IPS DF 6.9 (cell line): ENCODE data around the gene NKIRAS1.
"Not testable (repeated sequence)": the region's sequence is repeated elsewhere in the genome, so short reads cannot be mapped to it uniquely, and the experiment has no call there.

Experiments
- DNase-seq: peaks from one replicate; pipeline ENCODE4 v3.0.0-alpha.2; 2013; ENCODE audit warnings: low read depth, low spot score
- H3K27ac ChIP-seq: one replicate; pipeline ENCODE4 v1.5.1; 2013; ENCODE audit warnings: low read length, control low read depth
- H3K27me3 ChIP-seq: 2 replicates; pipeline ENCODE4 v1.6.1; 2013; ENCODE audit warnings: mild to moderate bottlenecking, low read length; ENCODE audit not compliant: control insufficient read depth, insufficient read depth
- H3K36me3 ChIP-seq: 2 replicates; pipeline ENCODE4 v1.6.1; 2013; ENCODE audit warnings: low read length; ENCODE audit not compliant: control insufficient read depth, insufficient read depth
- H3K4me1 ChIP-seq: 2 replicates; pipeline ENCODE4 v1.6.1; 2013; ENCODE audit warnings: low read length; ENCODE audit not compliant: control insufficient read depth, insufficient read depth
- H3K4me3 ChIP-seq: 2 replicates; pipeline ENCODE4 v1.5.1; 2013; ENCODE audit warnings: mild to moderate bottlenecking, low read length
- H3K9me3 ChIP-seq: 2 replicates; pipeline ENCODE4 v1.6.1; 2013; ENCODE audit warnings: low read length, inconsistent platforms; ENCODE audit not compliant: control insufficient read depth, insufficient read depth
- WGBS: extraction: QIAGEN DNeasy Blood & Tissue Kit; methylation state at CpG from one replicate; pipeline ENCODE4 v1.1.7; 2013; ENCODE audit warnings: mixed read lengths, missing lambda C conversion rate; ENCODE audit not compliant: insufficient read length, insufficient coverage; 5-methylcytosine and 5-hydroxymethylcytosine counted together

NKIRAS1 gene

GRCh38 chr3:23884481-23884880 is 32.3 kb downstream of the NKIRAS1 start:
- no peak for DNase-seq
- Histone ChIP-seq H3K9me3 (no peaks in the 10 kb centered on the region), H3K27ac (no peak overlapping the region), H3K27me3 (no peaks in the 10 kb centered on the region), H3K4me3 (no peak overlapping the region), H3K4me1 (no peaks in the 10 kb centered on the region), H3K36me3 (peaks cover 3% of the 10 kb centered on the region)
- no CpG with 5 or more reads among the region's 2 CpGs for WGBS

GRCh38 chr3:23882487-23882918 is 34.3 kb downstream of the NKIRAS1 start:
- no peaks in the 10 kb centered on the region for H3K4me1 ChIP-seq
- H3K9me3 ChIP-seq, result no peaks in the 10 kb centered on the region
- no CpG with 5 or more reads among the region's 28 CpGs for WGBS
- no peaks in the 10 kb centered on the region for H3K27me3 ChIP-seq
- H3K36me3 ChIP-seq, result peaks cover 3% of the 10 kb centered on the region
- no peak overlapping the region for H3K27ac ChIP-seq
- no peak overlapping the region for H3K4me3 ChIP-seq
- no peak for DNase-seq

- not testable (repeated sequence) for H3K27ac ChIP-seq, H3K4me1 ChIP-seq
- WGBS, result no CpG with 5 or more reads among the region's 4 CpGs
Measured at GRCh38 chr3:23881993-23882392, 34.8 kb downstream of the NKIRAS1 start.

GRCh38 chr3:23880703-23881339 is 36.0 kb downstream of the NKIRAS1 start:
- Histone ChIP-seq H3K9me3 (no peaks in the 10 kb centered on the region), H3K36me3 (peaks cover 3% of the 10 kb centered on the region), H3K4me1 (no peaks in the 10 kb centered on the region), H3K4me3 (no peak overlapping the region), H3K27me3 (no peaks in the 10 kb centered on the region), H3K27ac (no peak overlapping the region)
- DNase-seq, result no peak
- WGBS, result no CpG with 5 or more reads among the region's 4 CpGs

More at GRCh38 chr3:23881993-23882392, 34.8 kb downstream of the NKIRAS1 start:
- not testable (repeated sequence) for DNase-seq, H3K9me3 ChIP-seq, H3K36me3 ChIP-seq, H3K27me3 ChIP-seq, H3K4me3 ChIP-seq

- H3K9me3 ChIP-seq, result no peaks in the 10 kb centered on the region
- no peak overlapping the region for H3K27ac ChIP-seq
- WGBS, result no CpG with 5 or more reads among the region's 8 CpGs
- no peak for DNase-seq
- H3K36me3 ChIP-seq, result peaks cover 3% of the 10 kb centered on the region
- no peaks in the 10 kb centered on the region for H3K27me3 ChIP-seq
- H3K4me3 ChIP-seq, result no peak overlapping the region
- H3K4me1 ChIP-seq, result no peaks in the 10 kb centered on the region
Measured at GRCh38 chr3:23879485-23879884, 37.3 kb downstream of the NKIRAS1 start.

- no peaks in the 10 kb centered on the region for H3K9me3 ChIP-seq
- H3K4me1 ChIP-seq, result no peaks in the 10 kb centered on the region
- no peak for DNase-seq
- H3K27ac ChIP-seq, result no peak overlapping the region
- no CpG with 5 or more reads among the region's 5 CpGs for WGBS
- H3K36me3 ChIP-seq, result peaks cover 2% of the 10 kb centered on the region
- no peaks in the 10 kb centered on the region for H3K27me3 ChIP-seq
- no peak overlapping the region for H3K4me3 ChIP-seq
Measured at GRCh38 chr3:23877329-23877980, 39.3 kb downstream of the NKIRAS1 start.

- H3K36me3 ChIP-seq, result no peaks in the 10 kb centered on the region
- H3K4me3 ChIP-seq, result no peak overlapping the region
- no peaks in the 10 kb centered on the region for H3K4me1 ChIP-seq
- H3K9me3 ChIP-seq, result no peaks in the 10 kb centered on the region
- no peak for DNase-seq
- WGBS, result no CpG with 5 or more reads among the region's 2 CpGs
- H3K27me3 ChIP-seq, result no peaks in the 10 kb centered on the region
- H3K27ac ChIP-seq, result no peak overlapping the region
Measured at GRCh38 chr3:23876923-23877322, 39.9 kb downstream of the NKIRAS1 start.

GRCh38 chr3:23875113-23875725 is 41.6 kb downstream of the NKIRAS1 start:
- no CpG with 5 or more reads among the region's 4 CpGs for WGBS
- no peaks in the 10 kb centered on the region for H3K4me1 ChIP-seq
- no peaks in the 10 kb centered on the region for H3K27me3 ChIP-seq
- no peaks in the 10 kb centered on the region for H3K36me3 ChIP-seq
- no peaks in the 10 kb centered on the region for H3K9me3 ChIP-seq
- H3K27ac ChIP-seq, result no peak overlapping the region
- H3K4me3 ChIP-seq, result no peak overlapping the region
- no peak for DNase-seq

GRCh38 chr3:23874359-23875112 is 42.3 kb downstream of the NKIRAS1 start:
- no peak overlapping the region for H3K27ac ChIP-seq
- WGBS, result no CpG with 5 or more reads among the region's 6 CpGs

GRCh38 chr3:23873941-23874340 is 42.8 kb downstream of the NKIRAS1 start:
- DNase-seq, result no peak
- H3K27me3 ChIP-seq, result no peaks in the 10 kb centered on the region
- no peaks in the 10 kb centered on the region for H3K36me3 ChIP-seq
- H3K27ac ChIP-seq, result no peak overlapping the region
- no peaks in the 10 kb centered on the region for H3K4me1 ChIP-seq
- H3K4me3 ChIP-seq, result no peak overlapping the region
- H3K9me3 ChIP-seq, result no peaks in the 10 kb centered on the region
- no CpG with 5 or more reads among the region's 2 CpGs for WGBS

More at GRCh38 chr3:23874359-23875112, 42.3 kb downstream of the NKIRAS1 start:
- Histone ChIP-seq H3K4me3 (no peak overlapping the region), H3K9me3 (no peaks in the 10 kb centered on the region), H3K36me3 (no peaks in the 10 kb centered on the region), H3K4me1 (no peaks in the 10 kb centered on the region), H3K27me3 (no peaks in the 10 kb centered on the region)
- no peak for DNase-seq
